Measurements from ENCODE around the gene LACRT.

GRCh38 chr12:54661048-54661447 is 26.4 kb upstream of the LACRT start:
- TF ChIP-seq CTCF (IDR thresholded peaks at IDR 0.05), result no peak
- no peak for TF ChIP-seq POLR2A (IDR thresholded peaks at IDR 0.05)
- no peak for TF ChIP-seq POLR2AphosphoS5 (IDR thresholded peaks at IDR 0.05)
